DMS79 (cell line): ENCODE measurements around the gene ZNF225.
"Not testable (repeated sequence)": the region's sequence is repeated elsewhere in the genome, so short reads cannot be mapped to it uniquely, and the experiment has no call there.

Experiments
- DNase-seq: peaks from one replicate; lab custom pipeline; 2025; lab: John Stamatoyannopoulos, UW

Gene ZNF225

DNA sequence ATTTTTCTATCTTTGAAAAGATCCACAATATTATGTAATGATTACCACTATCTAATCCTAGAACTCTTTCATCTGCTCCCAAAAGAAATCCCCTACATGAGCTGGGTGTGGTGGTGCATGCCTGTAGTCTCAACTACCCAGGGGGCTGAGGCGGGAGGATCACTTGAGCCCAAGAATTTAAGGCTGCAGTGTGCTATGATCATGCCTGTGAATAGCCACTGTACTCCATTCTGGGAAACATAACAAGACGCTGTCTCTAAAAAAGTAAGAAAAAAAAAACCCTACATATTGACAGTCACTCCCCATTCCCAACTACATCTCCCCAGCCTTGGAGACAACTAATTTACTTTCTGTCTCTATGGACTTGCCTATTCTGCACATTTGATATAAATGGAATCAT, 50.6 kb downstream of the ZNF225 start:
- DNase-seq: no peak

DNA sequence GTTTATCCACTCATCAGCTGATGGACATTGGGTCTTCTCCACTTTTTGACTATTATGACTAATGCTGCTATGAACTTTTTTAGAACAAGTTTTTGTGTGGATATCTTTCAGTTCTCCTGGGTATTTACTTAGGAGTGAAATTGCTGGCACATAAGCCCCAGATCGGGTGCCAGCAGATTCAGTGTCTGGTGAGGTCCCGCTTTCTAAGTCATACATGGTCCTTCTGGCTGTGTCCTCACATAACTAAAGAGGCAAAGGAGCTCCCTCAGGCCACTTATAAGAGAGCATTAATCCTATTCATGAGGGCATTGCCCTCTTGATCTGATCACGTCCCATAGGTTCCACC, 51.1 kb downstream of the ZNF225 start:
- no peak for DNase-seq

DNA sequence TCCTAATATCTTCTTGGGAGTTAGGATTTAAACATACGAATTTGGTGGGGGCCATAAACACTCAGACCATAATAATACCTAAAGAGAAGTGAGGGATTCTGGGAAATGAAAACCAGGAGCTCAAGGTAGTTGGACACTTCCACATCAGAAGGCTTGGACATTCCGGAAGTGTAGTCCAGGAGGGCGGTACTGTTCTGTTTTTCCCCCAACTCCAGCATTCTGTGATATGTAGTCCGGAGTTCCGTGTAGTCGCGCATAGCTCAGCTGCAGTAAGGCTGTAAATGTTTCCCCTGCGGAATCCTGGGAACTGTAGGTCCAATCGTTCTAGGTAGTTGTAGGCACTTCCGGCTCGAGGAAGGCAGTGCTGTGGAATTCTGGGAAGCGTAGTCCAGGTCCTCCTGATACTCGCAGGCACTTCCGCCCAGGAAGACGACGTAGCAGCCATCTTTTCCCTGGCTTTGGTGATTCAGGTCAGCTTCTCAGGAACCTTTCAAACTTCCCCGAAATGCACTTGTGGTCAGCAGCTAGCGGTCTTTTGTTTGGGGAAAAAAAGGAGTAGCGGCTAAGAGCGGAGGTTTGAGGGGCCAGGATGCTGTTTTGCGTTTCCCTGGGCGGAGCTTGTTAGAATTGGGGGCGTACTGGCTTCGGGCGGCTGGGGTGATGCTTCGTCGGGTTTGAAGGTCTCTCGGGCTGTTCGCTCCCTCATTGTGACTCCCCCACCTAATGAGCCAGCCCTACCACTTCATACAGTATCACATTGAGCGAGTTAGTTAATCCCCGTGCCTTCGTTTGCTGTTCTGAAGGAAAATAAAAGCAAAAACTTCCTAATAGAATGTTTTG, 51.7 kb downstream of the ZNF225 start, which contains the start of gene ZNF226:
Gene ZNF226, plus strand, starts transcription at position 428 of the 840 bp plus-strand sequence. CDS start 4,981 bp downstream, outside the sequence.
- peak; percentile 97 for DNase-seq

DNA sequence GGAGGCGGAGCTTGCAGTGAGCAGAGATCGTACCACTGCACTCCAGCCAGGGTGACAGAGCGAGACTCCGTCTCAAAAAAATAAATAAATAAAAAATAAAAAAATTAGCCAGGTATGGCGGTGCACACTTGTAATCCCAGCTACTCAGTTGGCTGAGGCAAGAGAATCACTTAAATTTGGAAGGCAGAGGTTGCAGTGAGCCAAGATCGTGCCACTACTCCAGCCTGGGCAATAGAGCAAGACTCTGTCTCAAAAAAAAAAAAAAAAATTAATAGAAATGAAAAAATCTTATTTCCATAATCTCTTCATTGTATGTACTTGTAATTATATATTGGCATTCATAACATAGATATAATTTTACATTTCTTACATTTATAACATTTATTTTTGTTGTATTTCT, 57.5 kb downstream of the ZNF225 start:
- not testable (repeated sequence) for DNase-seq

DNA sequence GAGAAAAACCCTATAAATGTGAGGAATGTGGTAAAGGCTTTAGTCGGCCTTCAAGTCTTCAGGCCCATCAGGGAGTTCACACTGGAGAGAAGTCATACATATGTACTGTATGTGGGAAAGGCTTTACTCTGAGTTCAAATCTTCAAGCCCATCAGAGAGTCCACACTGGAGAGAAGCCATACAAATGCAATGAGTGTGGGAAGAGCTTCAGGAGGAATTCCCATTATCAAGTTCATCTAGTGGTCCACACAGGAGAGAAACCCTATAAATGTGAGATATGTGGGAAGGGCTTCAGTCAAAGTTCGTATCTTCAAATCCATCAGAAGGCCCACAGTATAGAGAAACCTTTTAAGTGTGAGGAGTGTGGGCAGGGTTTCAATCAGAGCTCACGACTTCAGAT, 63.4 kb downstream of the ZNF225 start:
- no peak for DNase-seq

DNA sequence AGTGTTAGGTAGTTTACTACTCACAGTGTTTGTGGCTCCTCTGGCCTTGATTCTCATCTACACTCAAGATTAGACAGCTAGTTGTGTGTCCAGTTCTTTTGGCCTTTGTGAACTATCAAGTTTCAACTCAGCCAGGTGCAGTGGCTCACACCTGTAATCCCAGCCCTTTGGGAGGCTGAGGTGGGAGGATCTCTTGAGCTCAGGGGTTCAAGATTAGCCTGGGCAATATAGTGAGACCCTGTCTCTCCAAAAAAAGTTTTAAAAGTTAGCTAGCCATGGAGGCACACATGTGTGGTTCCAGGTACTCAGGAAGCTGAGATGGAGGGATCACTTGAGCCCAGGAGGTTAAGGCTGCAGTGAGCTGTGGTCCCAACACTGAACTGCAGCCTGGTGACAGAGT, 67.8 kb downstream of the ZNF225 start:
- no peak for DNase-seq

DNA sequence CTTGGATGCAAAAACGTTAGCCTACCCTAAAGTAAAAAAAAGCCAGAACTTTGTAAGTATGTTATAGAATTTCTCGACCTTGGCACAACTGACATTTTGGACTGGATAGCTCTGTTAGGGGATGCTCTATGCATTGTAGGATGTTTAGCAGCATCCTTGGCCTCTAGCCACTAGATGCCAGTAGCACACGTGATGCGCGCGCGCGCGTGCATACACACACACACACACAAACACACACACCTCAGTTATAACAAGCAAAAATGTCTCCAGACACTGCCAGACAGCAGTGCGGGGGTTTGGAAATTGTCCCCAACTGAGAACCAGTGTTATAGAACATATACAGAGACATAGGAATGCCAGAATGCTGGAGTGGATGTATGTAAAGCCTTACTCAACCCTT, 68.9 kb downstream of the ZNF225 start:
- no peak for DNase-seq
